NCI-H510A (cell line): ENCODE data around the gene YWHAQ.
"Not testable (repeated sequence)": the region's sequence is repeated elsewhere in the genome, so short reads cannot be mapped to it uniquely, and the experiment has no call there.

Source experiments
- DNase-seq: peaks from one replicate; lab custom pipeline; 2025; lab: John Stamatoyannopoulos, UW

YWHAQ gene

DNA sequence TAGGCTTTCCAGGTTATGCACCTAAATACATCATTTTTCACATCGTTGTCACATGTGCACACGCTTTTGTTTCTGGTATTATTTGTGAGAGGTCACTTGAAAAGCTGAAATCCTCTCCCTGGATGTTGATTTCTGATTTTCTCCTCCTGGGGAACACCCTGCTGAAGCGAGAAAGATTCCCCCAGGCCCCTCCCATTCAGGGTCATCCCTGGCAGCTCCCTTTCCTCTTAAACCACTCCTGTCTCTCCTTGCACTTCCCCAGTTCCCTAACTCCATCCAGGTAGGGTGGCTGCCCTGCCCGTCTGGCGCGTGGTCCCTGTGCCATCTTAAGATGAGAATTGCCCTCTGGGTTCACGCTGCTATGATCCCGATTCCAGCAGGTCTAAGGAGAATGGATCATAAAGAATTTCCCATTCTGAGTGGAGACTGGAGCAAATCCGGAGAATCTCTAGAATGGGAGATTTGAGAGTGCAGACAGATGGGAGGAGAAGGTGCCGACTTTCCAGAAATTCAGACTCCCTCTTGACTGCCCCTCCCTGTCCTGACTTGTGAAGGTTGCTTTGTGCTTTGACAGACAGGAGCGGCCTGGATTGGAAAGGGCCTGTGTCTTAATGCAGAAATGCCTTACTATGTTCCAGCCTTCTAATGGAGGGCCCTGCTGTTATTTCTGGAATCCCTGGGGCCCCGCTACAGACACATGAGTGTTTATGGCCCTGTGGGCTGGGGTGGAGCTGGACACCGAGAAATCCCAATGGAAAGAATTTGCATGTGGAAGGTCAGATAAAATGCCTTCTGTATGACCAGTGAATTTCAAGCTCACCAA lies 1.3 kb upstream of the YWHAQ start:
- no peak for DNase-seq

DNA sequence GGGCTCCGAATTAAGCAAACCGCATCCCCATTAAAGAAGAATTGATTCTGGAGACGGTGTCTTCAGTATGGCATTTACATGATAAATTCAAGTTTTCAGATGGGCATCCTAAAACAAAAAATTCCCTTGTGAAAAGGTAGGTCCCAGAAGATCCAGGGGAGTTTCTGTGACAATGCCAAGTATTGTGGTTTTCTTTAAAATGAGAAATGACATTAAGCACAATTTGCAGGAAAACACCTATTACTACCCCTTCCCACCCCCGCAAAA lies 689 bp upstream of the YWHAQ start:
- DNase-seq, result no peak

DNA sequence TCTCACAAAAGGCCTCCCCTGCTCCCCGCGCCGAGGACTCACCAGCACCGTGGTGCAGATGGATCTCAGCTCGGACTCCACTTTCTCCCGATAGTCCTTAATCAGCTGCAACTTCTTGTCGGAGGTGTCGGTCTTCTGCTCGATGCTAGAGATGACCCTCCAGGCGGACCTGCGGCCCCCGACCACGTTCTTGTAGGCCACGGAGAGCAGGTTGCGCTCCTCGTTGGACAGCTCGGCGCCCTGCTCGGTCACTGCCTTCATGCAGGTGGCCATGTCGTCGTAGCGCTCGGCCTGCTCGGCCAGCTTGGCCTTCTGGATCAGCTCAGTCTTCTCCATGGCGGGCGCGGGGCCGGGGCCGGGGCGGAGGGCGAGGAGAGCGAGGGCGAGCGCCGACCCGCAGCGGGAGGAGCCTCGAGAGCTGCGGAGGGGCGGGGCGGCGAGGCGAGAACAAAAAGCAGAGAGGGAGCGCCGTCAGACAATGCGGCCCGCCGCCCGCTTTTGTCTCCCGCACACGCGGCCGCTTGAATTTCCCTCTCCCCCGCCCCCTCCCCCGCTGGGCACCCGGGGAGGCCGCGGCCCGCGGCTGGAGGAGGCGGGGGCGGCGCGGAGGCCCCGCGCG lies 571 bp downstream of the YWHAQ start:
- DNase-seq, result peak; percentile 86

DNA sequence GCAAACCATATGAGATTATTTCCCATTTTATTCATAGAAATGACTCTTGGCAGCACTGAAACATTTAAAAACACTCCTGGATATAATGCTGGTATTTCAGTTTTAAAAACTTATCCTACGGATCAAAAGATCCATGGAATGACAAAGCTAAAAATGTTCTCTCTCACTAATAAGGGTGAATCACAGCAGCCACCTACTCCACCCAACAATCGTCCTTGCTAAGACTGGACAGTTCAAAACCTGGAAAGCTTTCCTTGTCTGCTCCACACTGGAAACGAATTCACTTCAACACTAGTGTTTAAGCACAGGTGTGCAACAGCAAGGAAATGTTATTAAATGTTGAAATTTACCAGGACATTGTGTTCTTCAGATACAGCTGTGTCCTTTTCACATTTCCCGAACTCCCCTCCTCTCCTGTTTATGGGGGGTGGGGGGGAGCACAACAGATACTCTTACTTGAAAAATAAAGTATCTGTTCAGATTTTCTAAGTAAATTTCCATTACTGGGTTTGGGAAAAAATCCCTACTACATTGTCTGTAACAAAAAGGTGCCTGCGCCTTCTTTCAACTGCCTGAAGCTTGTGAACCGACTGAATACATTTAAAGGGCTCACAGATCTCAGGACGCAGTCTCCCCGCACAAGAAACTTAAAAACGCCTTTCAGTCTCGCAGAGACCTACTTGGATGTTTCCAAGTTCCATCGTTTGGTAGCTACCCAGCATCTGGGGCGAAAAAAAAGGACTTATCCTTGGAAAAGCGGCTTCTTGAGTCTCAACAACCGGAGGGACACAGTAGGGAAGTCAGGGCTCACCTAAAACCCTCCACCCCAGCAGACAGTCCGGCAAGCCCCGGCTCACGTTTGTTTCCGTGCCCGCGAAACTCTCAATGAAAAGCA lies 1.3 kb downstream of the YWHAQ start:
- no peak for DNase-seq

DNA sequence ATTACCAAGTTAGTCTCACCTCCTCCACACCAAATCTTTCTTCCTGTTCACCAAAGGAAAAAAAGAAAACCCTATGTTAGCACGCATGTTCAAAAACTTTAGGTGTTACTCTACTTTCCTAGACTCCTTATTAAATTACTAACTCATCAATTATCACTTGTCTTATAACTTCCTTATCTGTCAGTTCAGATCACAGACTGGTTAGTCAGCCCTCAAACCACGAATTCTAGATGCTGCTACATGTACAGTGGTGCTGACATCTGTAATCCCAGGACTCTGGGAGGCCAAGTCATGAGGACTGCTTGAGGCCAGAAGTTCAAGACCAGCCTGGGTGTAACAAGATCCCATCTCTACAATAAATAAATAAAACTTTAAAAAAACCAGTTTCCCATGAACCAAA lies 3.5 kb downstream of the YWHAQ start:
- no peak for DNase-seq

DNA sequence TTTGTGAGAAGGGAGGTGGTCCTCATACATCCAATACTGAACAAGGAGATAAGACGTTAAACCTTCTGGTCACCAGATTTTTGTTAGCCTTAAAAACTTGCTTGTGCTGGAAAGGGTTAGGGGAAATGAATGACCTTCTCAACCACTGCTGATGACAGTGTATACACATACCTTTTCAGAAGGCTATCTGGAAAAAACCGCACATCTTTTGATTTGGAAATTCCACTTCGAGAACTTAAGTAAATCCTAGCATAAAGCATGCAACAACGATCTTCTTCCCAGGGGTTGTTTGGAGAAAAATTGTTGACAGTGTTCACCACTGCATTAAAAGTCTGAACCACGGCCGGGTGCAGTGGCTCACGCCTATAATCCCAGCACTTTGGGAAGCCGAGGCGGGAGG lies 7.6 kb downstream of the YWHAQ start:
- DNase-seq, result no peak

DNA sequence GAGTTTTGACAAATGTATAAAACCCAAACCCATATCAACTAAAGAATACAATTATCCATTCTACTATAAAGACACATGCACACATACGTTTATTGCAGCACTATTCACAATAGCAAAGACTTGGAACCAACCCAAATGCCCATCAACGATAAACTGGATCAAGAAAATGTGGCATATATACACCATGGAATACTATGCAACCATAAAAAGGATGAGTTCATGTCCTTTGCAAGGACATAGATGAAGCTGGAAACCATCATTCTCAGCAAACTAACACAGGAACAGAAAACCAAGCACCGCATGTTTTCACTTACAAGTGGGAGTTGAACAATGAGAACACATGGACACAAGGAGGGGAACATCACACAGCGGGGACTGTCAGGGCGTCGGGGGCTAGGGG lies 9.1 kb downstream of the YWHAQ start:
- not testable (repeated sequence) for DNase-seq

DNA sequence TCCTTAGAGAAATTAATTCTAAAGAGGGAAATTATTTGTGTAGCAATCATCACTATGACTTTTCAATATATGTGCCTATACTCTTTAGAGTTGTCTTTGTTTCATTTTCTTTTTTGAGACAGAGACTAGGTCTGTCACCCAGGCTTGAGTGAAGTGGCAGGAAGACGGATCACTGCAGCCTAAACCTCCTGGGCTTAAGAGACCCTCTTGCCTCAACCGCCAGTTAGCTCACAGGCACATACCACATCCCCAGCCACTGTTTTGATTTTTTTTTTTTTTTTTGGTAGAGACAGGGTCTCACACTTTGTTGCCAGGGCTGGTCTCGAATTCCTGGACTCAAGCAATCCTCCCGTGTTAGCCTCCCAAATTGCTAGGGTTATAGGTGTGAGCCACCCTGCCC lies 12.4 kb downstream of the YWHAQ start:
- no peak for DNase-seq

DNA sequence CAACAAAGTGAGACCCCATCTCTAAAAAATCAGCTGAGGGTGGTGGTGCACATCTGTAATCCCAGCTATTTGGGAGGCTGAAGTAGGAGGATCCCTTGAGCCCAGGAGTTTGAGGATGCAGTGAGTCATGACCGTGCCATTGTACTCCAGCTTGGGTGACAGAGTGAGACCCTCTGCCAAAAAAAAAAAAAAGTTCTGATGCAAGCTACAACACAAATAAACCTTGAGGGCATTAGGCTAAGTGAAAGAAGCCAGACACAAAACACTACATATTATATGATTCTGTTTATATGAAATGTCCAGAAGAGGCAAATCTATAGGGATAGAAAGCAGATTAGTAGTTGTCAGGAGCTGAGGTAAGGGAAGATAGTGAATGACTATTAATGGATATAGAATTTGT lies 13.0 kb downstream of the YWHAQ start:
- DNase-seq, result no peak

DNA sequence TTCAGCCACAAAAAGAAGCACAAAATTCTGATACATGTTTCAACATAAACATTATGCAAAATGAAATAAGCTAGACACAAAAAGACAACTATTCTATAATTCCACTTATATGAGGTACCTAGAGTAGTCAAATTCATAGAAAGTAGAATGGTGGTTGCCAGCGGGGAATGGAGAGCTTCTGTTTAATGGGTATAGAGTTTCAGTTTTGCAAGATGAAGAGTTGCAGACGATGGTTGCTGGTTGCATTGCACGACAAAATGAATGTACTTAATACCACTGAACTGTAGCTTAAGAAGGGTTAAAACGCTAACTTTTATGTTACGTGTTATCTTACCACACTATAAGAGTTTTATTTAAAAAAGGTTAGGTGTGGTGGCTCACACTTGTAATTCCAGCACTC lies 13.5 kb downstream of the YWHAQ start:
- DNase-seq, result no peak

DNA sequence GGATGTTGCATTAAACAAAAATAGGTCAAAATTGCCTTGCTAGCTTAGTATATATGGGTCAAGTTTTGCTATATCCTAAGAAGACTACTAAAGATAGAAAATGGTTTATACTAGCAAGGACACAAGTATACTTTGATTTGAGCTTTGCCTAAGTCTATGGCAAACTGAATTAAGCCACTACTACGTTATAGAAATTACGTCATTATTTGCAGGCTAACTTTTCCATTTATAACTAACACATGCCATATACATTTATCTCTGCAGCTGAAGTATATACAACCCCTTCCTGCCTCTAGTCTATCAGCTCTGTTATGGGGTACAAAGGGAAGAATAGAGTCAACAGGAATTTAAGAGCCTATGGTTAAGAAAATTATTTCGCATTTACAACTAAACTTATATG lies 16.2 kb downstream of the YWHAQ start:
- no peak for DNase-seq

DNA sequence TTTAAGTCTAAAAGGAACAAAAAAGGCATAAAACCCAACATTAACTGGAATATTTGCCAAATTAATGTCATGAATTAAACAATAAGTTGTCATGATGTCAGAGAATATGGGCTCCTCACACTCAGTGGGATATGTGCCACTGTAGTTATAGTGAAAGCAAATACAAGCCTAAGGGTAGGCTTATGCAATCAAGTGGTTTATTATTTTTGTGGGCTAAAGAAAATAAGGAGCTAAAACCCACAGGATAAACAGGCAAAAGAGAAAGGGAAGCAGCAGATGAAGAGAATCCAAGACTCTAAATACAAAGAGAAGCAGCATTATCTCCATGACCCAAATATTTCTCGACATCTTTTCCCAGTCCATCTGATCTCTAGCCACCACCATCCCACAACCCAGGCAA lies 17.5 kb downstream of the YWHAQ start:
- DNase-seq, result no peak

DNA sequence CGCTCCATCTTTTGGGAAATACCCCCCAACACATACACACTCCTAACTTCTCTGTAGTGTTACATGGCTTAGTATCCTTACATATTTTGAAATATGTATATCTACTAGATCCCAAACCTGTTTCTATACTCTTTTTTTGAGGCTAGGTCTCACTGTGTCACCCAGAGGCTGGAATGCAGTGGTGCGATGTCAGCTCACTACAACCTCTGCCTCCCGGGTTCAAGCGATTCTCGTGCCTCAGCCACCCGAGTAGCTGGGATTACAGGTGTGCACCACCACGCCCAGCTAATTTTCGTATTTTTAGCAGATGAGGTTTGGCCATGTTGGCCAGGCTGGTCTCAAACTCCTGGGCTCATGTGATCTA lies 19.3 kb downstream of the YWHAQ start:
- not testable (repeated sequence) for DNase-seq

DNA sequence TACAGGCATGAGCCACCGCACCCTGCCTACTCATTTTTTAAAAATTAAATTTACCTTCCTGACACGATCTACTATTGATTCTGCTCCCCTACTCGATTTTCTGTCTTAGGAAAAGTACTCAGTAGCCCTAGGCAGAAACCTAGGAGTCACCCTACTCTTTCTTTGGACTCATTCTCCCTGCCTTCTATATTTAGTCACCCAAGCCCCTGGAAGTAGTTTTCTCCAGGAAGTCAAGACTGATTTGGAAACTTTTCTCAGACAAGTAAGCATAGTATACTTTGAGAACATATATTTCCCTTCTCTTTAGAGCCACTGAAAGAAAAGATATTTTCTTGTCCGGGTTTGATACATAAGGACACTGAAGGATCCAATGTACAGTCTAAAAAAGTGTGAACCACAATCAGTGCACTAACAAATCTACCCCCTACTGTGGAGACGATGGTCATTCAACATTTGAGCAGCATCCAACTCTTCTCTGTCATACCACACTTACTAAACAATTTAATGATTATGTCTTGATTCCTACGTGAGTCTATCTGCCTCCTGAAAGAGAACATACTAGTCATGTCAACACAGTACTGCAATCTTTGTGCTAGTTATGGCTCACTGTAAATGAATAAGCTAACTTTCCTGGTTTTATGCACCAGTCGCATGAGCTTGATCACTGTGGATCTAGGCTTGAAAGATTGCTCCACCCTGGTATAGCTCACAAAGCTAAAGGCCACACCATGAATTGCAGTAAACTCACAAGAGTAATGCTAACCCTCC lies 19.8 kb downstream of the YWHAQ start:
- no peak for DNase-seq

DNA sequence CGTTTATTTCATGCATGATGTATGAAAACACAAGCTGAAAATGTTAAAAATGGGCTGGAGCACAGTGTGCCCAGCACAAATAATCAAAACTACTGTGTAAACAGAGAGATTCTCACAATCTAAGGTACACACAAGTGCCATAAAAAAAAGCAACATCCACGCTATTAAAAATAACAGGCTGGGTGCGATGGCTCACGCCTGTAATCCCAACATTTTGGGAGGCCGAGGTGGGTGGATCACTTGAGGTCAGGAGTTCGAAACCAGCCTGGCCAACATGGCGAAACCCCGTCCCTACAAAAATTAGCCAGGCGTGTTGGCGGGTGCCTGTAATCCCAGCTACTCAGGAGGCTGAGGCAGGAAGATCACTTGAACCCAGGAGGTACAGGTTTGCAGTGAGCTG lies 22.3 kb downstream of the YWHAQ start:
- DNase-seq, result not testable (repeated sequence)

DNA sequence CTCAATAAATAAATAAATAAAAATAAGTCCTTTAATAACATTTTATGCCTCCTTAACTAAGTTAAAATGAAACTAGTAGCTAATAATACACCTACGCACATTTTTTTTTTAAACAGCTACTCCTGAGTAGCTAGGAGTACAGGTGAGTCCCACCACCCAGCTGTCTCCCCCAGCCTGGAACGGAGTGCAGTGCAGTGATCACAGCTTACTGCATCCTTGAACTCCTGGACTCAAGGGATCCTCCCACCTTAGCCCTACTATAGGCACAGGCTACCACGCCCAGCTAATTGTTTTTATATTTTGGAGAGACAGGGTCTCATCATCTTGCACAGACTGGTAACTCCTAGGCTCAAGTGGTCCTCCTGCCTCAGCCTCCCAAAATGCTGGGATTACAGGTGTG lies 28.4 kb downstream of the YWHAQ start:
- DNase-seq, result no peak

DNA sequence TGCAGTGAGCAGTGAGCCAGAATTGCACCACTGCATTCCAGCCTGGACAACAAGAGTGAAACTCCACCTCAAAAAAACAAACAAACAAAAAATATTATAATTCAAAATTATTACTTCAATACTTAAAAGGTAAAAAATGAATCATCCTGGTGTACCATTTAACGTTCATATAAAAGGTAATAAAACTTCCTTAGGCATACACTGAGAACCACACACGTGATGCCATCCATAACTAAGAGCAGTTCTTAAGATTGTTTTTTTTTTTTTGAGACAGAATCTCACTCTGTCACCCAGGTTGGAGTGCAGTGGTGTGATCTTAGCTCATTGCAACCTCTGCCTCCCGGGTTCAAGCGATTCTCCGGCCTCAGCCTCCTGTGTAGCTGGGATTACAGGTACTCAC lies 29.4 kb downstream of the YWHAQ start:
- no peak for DNase-seq

DNA sequence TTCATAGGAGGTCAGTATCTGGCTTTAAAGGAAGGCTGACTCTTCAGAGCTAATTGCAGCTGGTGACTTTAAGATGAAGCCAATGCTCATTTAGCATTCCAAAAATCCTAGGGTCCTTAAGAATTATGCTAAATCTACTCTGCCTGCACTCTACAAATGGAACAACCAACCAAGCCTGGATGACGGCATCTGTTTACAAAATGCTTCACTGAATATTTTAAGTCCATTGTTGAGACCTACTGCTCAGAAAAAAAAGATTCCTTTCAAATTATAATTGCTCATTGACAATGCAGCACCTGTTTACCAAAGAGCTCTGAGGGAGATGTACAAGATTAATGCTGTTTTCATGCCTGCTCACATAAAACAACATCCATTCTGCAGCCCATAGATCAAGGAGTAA lies 31.4 kb downstream of the YWHAQ start:
- no peak for DNase-seq

DNA sequence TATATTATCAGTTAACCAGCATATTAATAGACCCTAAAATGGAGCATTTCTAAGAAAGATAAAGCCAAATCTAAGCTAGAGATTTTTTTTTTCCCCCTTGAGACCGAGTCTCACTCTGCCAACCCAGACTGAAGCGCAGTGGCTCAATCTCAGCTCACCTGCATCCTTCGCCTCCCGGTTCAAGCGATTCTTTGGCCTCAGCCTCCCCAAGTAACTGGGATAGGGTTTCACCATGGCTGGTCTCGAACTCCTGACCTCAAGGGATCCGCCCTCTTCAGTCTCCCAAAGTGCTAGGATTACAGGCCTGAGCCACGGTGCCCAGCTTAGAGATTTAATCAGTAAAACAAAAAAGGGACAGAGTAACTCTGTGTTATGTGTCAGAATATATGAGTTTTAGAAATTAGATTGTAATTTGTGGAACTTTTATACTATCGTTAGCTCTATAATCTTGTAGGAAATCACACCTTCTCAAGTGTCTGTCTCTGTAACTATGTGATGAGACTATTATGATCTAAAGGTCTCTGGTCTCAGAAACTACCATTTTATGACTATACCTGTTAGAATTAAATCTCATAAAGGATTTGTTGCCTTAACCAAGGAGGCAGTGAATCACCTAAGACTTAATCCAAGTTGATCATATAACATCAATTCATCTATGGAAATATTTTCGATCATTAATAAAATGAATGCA lies 34.0 kb downstream of the YWHAQ start:
- no peak for DNase-seq

DNA sequence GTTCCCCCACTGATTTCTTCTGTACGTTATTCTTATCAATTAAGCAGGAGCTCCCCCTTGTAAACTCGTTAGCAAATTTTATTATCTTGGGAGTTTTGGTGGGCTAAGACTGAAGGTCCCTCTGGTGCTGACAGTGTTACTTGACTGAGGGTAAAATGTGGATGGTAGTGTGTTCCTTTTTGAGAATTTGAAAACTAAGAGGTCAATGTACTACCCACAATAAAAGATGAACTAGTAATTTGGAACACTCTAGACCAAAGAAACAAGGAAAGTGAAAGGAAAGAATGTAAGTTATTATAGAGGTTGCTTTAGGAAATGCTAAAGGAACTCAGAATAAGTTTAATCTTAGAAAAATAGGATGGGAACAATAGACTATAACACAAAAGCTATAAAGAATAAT lies 35.1 kb downstream of the YWHAQ start:
- DNase-seq, result no peak

DNA sequence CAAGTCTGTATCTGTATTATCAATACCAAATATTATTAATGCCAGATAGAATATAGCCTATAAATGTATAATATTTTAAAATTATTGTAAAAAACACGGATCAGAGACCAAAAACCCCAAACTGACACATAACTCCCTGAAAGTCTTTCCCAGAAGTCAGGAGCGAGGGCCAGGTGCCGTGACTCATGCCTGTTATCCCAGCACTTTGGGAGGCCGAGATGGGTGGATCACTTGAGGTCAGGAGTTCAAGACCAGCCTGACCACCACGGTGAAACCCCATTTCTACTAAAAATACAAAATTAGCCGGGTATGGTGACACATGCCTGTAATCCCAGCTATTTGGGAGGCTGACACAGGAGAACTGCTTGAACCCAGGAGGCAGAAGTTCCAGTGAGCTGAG lies 35.5 kb downstream of the YWHAQ start:
- DNase-seq, result not testable (repeated sequence)
